ENCODE data around the gene PTPRK. TPM values are rescaled to one million over a fixed set of nuclear protein-coding genes. Genes with fewer than 3 reads are reported as not detected.
"Not testable (repeated sequence)": the region's sequence is repeated elsewhere in the genome, so short reads cannot be mapped to it uniquely, and the experiment has no call there.

PTPRK gene
- total and polyA plus RNA-seq, 5 donors from 2014 or later = 0.16 to 1.0 (median 0.45) TPM; not detected in 1

GRCh38 chr6:128446497-128446896 lies 73.9 kb downstream of the PTPRK start:
- Histone ChIP-seq H3K9me3 (ENCODE audit: control insufficient read depth in 2 of 2, low read length in 2 of 2) (no peaks in the 10 kb centered on the region), H3K4me3 (ENCODE audit: low read depth, low read length) (no peak overlapping the region), H3K27ac (ENCODE audit: insufficient read depth, low read length, poor library complexity, severe bottlenecking) (no peak overlapping the region), H3K4me1 (ENCODE audit: control insufficient read depth, insufficient read depth, low read length, poor library complexity, severe bottlenecking) (no peaks in the 10 kb centered on the region), H3K36me3 (ENCODE audit: control insufficient read depth, insufficient read depth, low read length) (no peaks in the 10 kb centered on the region), H3K27me3 (ENCODE audit: control insufficient read depth, insufficient read depth, low read length) (no peaks in the 10 kb centered on the region)
- no peak for ATAC-seq (ENCODE audit: low read depth in 2 of 2)
- Mint-ChIP-seq H3K27ac (no peak overlapping the region), H3K4me1 (no peaks in the 10 kb centered on the region), H3K36me3 (no peaks in the 10 kb centered on the region), H3K9me3 (peaks cover 0 to 2% (median 0%) of the 10 kb centered on the region in 7 donors), H3K27me3 (peaks cover 9% of the 10 kb centered on the region), H3K4me3 (peak overlapping the region in 1 of 4 donors; percentile 33)
- no peak for DNase-seq

GRCh38 chr6:128443553-128443952 lies 76.8 kb downstream of the PTPRK start:
- Mint-ChIP-seq H3K27me3 (peaks cover 4% of the 10 kb centered on the region), H3K27ac (no peak overlapping the region), H3K4me3 (no peak overlapping the region), H3K9me3 (peaks cover 0 to 2% (median 0%) of the 10 kb centered on the region in 7 donors), H3K4me1 (no peaks in the 10 kb centered on the region), H3K36me3 (no peaks in the 10 kb centered on the region)
- no peaks in the 10 kb centered on the region for H3K27me3 ChIP-seq (ENCODE audit: control insufficient read depth, insufficient read depth, low read length)
- H3K4me3 ChIP-seq (ENCODE audit: low read depth, low read length) = no peak overlapping the region
- ATAC-seq (ENCODE audit: low read depth in 2 of 2) (no peak), DNase-seq (no peak)
- no peaks in the 10 kb centered on the region for H3K4me1 ChIP-seq (ENCODE audit: control insufficient read depth, insufficient read depth, low read length, poor library complexity, severe bottlenecking)
- H3K27ac ChIP-seq (ENCODE audit: insufficient read depth, low read length, poor library complexity, severe bottlenecking) = no peak overlapping the region
- H3K36me3 ChIP-seq (ENCODE audit: control insufficient read depth, insufficient read depth, low read length) = no peaks in the 10 kb centered on the region
- no peaks in the 10 kb centered on the region for H3K9me3 ChIP-seq (ENCODE audit: control insufficient read depth in 2 of 2, low read length in 2 of 2)

- Mint-ChIP-seq H3K4me1 (no peaks in the 10 kb centered on the region), H3K36me3 (no peaks in the 10 kb centered on the region), H3K9me3 (peaks cover 0 to 2% (median 0%) of the 10 kb centered on the region in 7 donors), H3K4me3 (no peak overlapping the region), H3K27ac (no peak overlapping the region), H3K27me3 (peaks cover 4% of the 10 kb centered on the region)
- ATAC-seq (ENCODE audit: low read depth in 2 of 2) = no peak
- Histone ChIP-seq H3K27ac (ENCODE audit: insufficient read depth, low read length, poor library complexity, severe bottlenecking) (no peak overlapping the region), H3K9me3 (ENCODE audit: control insufficient read depth in 2 of 2, low read length in 2 of 2) (no peaks in the 10 kb centered on the region), H3K36me3 (ENCODE audit: control insufficient read depth, insufficient read depth, low read length) (no peaks in the 10 kb centered on the region), H3K4me1 (ENCODE audit: control insufficient read depth, insufficient read depth, low read length, poor library complexity, severe bottlenecking) (no peaks in the 10 kb centered on the region), H3K27me3 (ENCODE audit: control insufficient read depth, insufficient read depth, low read length) (no peaks in the 10 kb centered on the region), H3K4me3 (ENCODE audit: low read depth, low read length) (no peak overlapping the region)
- DNase-seq = no peak
Observed at GRCh38 chr6:128439627-128440026, 80.8 kb downstream of the PTPRK start.

GRCh38 chr6:128438393-128438792 lies 82.0 kb downstream of the PTPRK start:
- Histone ChIP-seq H3K9me3 (ENCODE audit: control insufficient read depth in 2 of 2, low read length in 2 of 2) (no peaks in the 10 kb centered on the region), H3K27ac (ENCODE audit: insufficient read depth, low read length, poor library complexity, severe bottlenecking) (no peak overlapping the region), H3K27me3 (ENCODE audit: control insufficient read depth, insufficient read depth, low read length) (no peaks in the 10 kb centered on the region), H3K4me1 (ENCODE audit: control insufficient read depth, insufficient read depth, low read length, poor library complexity, severe bottlenecking) (no peaks in the 10 kb centered on the region), H3K4me3 (ENCODE audit: low read depth, low read length) (no peak overlapping the region), H3K36me3 (ENCODE audit: control insufficient read depth, insufficient read depth, low read length) (no peaks in the 10 kb centered on the region)
- H3K4me1 Mint-ChIP-seq = no peaks in the 10 kb centered on the region
- no peak for ATAC-seq (ENCODE audit: low read depth in 2 of 2)
- no peak for DNase-seq
- H3K36me3 Mint-ChIP-seq = no peaks in the 10 kb centered on the region
- no peak overlapping the region for H3K4me3 Mint-ChIP-seq
- no peak overlapping the region for H3K27ac Mint-ChIP-seq
- peaks cover 1% of the 10 kb centered on the region for H3K27me3 Mint-ChIP-seq
- peaks cover 0 to 3% (median 2%) of the 10 kb centered on the region in 7 donors for H3K9me3 Mint-ChIP-seq

- Histone ChIP-seq H3K27me3 (ENCODE audit: control insufficient read depth, insufficient read depth, low read length) (no peaks in the 10 kb centered on the region), H3K9me3 (ENCODE audit: control insufficient read depth in 2 of 2, low read length in 2 of 2) (no peaks in the 10 kb centered on the region), H3K4me3 (ENCODE audit: low read depth, low read length) (no peak overlapping the region), H3K4me1 (ENCODE audit: control insufficient read depth, insufficient read depth, low read length, poor library complexity, severe bottlenecking) (no peaks in the 10 kb centered on the region), H3K27ac (ENCODE audit: insufficient read depth, low read length, poor library complexity, severe bottlenecking) (no peak overlapping the region), H3K36me3 (ENCODE audit: control insufficient read depth, insufficient read depth, low read length) (no peaks in the 10 kb centered on the region)
- ATAC-seq (ENCODE audit: low read depth in 2 of 2) (no peak), DNase-seq (no peak)
- Mint-ChIP-seq H3K4me1 (no peaks in the 10 kb centered on the region), H3K9me3 (peaks cover 0 to 3% (median 2%) of the 10 kb centered on the region in 7 donors), H3K27me3 (no peaks in the 10 kb centered on the region), H3K4me3 (no peak overlapping the region), H3K36me3 (no peaks in the 10 kb centered on the region), H3K27ac (no peak overlapping the region)
Observed at GRCh38 chr6:128437685-128438084, 82.7 kb downstream of the PTPRK start.

- not testable (repeated sequence) for H3K27ac ChIP-seq (ENCODE audit: insufficient read depth, low read length, poor library complexity, severe bottlenecking); H3K27me3 Mint-ChIP-seq; H3K4me3 Mint-ChIP-seq; H3K36me3 ChIP-seq (ENCODE audit: control insufficient read depth, insufficient read depth, low read length); H3K27me3 ChIP-seq (ENCODE audit: control insufficient read depth, insufficient read depth, low read length); DNase-seq; H3K9me3 ChIP-seq (ENCODE audit: control insufficient read depth in 2 of 2, low read length in 2 of 2); H3K27ac Mint-ChIP-seq; H3K4me1 ChIP-seq (ENCODE audit: control insufficient read depth, insufficient read depth, low read length, poor library complexity, severe bottlenecking); H3K4me1 Mint-ChIP-seq; ATAC-seq (ENCODE audit: low read depth in 2 of 2); H3K9me3 Mint-ChIP-seq; H3K36me3 Mint-ChIP-seq; H3K4me3 ChIP-seq (ENCODE audit: low read depth, low read length)
Observed at GRCh38 chr6:128434752-128435151, 85.6 kb downstream of the PTPRK start.

- H3K36me3 ChIP-seq (ENCODE audit: control insufficient read depth, insufficient read depth, low read length) = no peaks in the 10 kb centered on the region
- no peak overlapping the region for H3K4me3 ChIP-seq (ENCODE audit: low read depth, low read length)
- H3K4me1 ChIP-seq (ENCODE audit: control insufficient read depth, insufficient read depth, low read length, poor library complexity, severe bottlenecking) = no peaks in the 10 kb centered on the region
- DNase-seq (no peak), ATAC-seq (ENCODE audit: low read depth in 2 of 2) (no peak)
- H3K9me3 ChIP-seq (ENCODE audit: control insufficient read depth in 2 of 2, low read length in 2 of 2) = no peaks in the 10 kb centered on the region
- Mint-ChIP-seq H3K27ac (no peak overlapping the region), H3K27me3 (no peaks in the 10 kb centered on the region), H3K9me3 (peaks cover 0 to 5% (median 0%) of the 10 kb centered on the region in 7 donors), H3K36me3 (no peaks in the 10 kb centered on the region), H3K4me3 (no peak overlapping the region), H3K4me1 (no peaks in the 10 kb centered on the region)
- H3K27ac ChIP-seq (ENCODE audit: insufficient read depth, low read length, poor library complexity, severe bottlenecking) = no peak overlapping the region
- no peaks in the 10 kb centered on the region for H3K27me3 ChIP-seq (ENCODE audit: control insufficient read depth, insufficient read depth, low read length)
Observed at GRCh38 chr6:128432394-128432793, 88.0 kb downstream of the PTPRK start.

GRCh38 chr6:128427139-128427538 lies 93.3 kb downstream of the PTPRK start:
- H3K27ac ChIP-seq (ENCODE audit: insufficient read depth, low read length, poor library complexity, severe bottlenecking) = no peak overlapping the region
- H3K27me3 Mint-ChIP-seq = no peaks in the 10 kb centered on the region
- DNase-seq (no peak), ATAC-seq (ENCODE audit: low read depth in 2 of 2) (no peak)
- H3K9me3 Mint-ChIP-seq = peaks cover 0 to 2% (median 0%) of the 10 kb centered on the region in 7 donors
- H3K9me3 ChIP-seq (ENCODE audit: control insufficient read depth in 2 of 2, low read length in 2 of 2) = no peaks in the 10 kb centered on the region
- no peaks in the 10 kb centered on the region for H3K4me1 ChIP-seq (ENCODE audit: control insufficient read depth, insufficient read depth, low read length, poor library complexity, severe bottlenecking)
- H3K4me1 Mint-ChIP-seq = no peaks in the 10 kb centered on the region
- H3K36me3 ChIP-seq (ENCODE audit: control insufficient read depth, insufficient read depth, low read length) = no peaks in the 10 kb centered on the region
- H3K4me3 ChIP-seq (ENCODE audit: low read depth, low read length) = no peak overlapping the region
- H3K27me3 ChIP-seq (ENCODE audit: control insufficient read depth, insufficient read depth, low read length) = no peaks in the 10 kb centered on the region
- no peak overlapping the region for H3K4me3 Mint-ChIP-seq
- no peaks in the 10 kb centered on the region for H3K36me3 Mint-ChIP-seq
- no peak overlapping the region for H3K27ac Mint-ChIP-seq
